Breast epithelium (tissue), 4 donors: ENCODE data around the gene FHAD1. TPM values are rescaled to one million over a fixed set of nuclear protein-coding genes. Genes with fewer than 3 reads are reported as not detected.

Experiments used
- DNase-seq, 2 donors: peaks; one replicate each; pipeline ENCODE4 v3.0.0-alpha.2; 2019; ENCODE audit warnings: low spot score in 2 of 2
- H3K27ac ChIP-seq, 2 donors: fragments of 200-600 bp; sonication (generic) in 1 of 2; one replicate each; pipeline ENCODE4 v1.5.1; 2016 to 2019; ENCODE audit warnings: mild to moderate bottlenecking in 1 of 2
- H3K27me3 ChIP-seq, 2 donors: fragments of 200-600 bp; sonication (generic) in 1 of 2; one replicate each; pipeline versions ENCODE4 v1.5.1 to v1.6.0; 2017 to 2019; ENCODE audit warnings: control low read depth in 1 of 2, mild to moderate bottlenecking in 1 of 2
- H3K36me3 ChIP-seq: fragments of 200-600 bp; one replicate; pipeline ENCODE4 v1.5.1; 2019
- H3K4me1 ChIP-seq, 2 donors: fragments of 200-600 bp; sonication (generic); one replicate each; pipeline ENCODE4 v1.5.1; 2016 to 2019; ENCODE audit warnings: control low read depth in 1 of 2
- H3K4me3 ChIP-seq, 3 donors: fragments of 200-600 bp; sonication (generic); 1 replicate in 2 of 3; 2 replicates in 1 of 3; pipeline ENCODE4 v1.5.1; 2016 to 2019; ENCODE audit warnings: mild to moderate bottlenecking in 3 of 3, moderate library complexity in 2 of 3
- H3K9me3 ChIP-seq, 2 donors: fragments of 200-600 bp; sonication (generic) in 1 of 2; one replicate each; pipeline ENCODE4 v1.5.1; 2016 to 2019; ENCODE audit warnings: control low read depth in 1 of 2
- POLR2A ChIP-seq: fragments of 450-650 bp; IDR thresholded peaks from one replicate; pipeline ENCODE4 v1.6.1; 2016; ENCODE audit warnings: antibody characterized with exemption, mild to moderate bottlenecking, moderate library complexity
- POLR2AphosphoS5 ChIP-seq, 3 donors: sonication (generic); formaldehyde crosslinking; IDR thresholded peaks; one replicate each; pipeline ENCODE4 v1.6.1; 2017; ENCODE audit warnings: antibody characterized with exemption in 3 of 3
- intact Hi-C: fragments of 100-400 bp; cut with DNase I; formaldehyde crosslinking; loops from one replicate; pipeline ENCODE4 v1.15.1; 2023; ENCODE audit warnings: low total_unique reads
- total RNA-seq, 3 donors: library from RNA; depleted of rRNA; stranded (reverse); fragments of >200 nt; gene quantifications; one replicate each; pipeline ENCODE4 v1.1.0, GENCODE V29; 2016
- TF ChIP-seq, protein P1 (sequence below), 3 donors: fragments of 450-650 bp; IDR thresholded peaks; one replicate each; pipeline ENCODE4 v1.5.1; 2016 to 2017; ENCODE audit warnings: antibody characterized with exemption in 3 of 3, mild to moderate bottlenecking in 3 of 3, moderate library complexity in 3 of 3

FHAD1 gene
- total RNA-seq, 3 donors from 2014 or later: 1.0 to 2.3 TPM; not detected in 1

DNA sequence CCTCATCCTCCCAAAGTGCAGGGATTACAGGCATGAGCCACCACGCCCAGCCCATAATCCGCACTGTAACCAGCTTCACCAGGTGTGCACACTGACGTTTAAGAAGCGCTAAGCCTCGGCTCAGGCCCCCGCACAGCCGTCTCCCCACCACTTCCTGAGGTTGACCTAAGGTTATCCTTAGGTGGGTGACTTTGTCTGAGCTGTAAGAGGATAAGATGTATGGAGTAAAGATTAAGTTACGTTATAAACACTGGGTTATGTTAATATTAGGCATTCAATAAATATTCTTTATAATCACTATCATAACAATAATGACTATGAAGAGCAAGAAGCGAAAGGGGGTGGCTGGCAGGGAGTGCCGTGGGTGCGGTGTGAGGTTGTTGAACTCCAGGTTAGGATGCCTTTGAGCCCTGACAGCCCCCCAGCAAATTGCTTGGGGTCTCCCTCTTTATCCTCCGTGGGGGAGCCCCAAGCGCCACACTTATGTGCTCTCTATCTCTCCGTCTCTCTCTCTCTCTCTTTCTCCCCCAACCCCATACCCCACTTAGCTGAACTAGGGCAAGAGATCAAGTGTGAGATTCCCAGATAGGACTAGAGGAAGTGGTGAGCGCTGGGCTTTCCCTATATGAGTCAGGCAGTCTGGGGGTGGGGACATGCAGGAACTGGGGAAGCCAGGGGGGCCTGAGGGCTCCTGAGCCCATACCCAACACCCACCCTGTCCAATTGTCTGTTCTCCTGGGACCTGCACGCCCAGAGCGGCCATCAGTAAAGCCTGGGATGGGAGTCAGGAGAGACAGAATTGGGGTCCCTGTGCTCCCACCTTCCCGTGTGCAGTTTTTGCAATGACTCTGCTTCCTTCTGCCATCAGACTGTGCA is 170.3 kb downstream of the FHAD1 start:
- no peak overlapping the region for H3K4me3 ChIP-seq
- TF ChIP-seq POLR2A (no peak), POLR2AphosphoS5 (IDR thresholded peaks at IDR 0.05) (no peak)
- TF ChIP-seq, protein P1, sequence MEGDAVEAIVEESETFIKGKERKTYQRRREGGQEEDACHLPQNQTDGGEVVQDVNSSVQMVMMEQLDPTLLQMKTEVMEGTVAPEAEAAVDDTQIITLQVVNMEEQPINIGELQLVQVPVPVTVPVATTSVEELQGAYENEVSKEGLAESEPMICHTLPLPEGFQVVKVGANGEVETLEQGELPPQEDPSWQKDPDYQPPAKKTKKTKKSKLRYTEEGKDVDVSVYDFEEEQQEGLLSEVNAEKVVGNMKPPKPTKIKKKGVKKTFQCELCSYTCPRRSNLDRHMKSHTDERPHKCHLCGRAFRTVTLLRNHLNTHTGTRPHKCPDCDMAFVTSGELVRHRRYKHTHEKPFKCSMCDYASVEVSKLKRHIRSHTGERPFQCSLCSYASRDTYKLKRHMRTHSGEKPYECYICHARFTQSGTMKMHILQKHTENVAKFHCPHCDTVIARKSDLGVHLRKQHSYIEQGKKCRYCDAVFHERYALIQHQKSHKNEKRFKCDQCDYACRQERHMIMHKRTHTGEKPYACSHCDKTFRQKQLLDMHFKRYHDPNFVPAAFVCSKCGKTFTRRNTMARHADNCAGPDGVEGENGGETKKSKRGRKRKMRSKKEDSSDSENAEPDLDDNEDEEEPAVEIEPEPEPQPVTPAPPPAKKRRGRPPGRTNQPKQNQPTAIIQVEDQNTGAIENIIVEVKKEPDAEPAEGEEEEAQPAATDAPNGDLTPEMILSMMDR (IDR thresholded peaks at IDR 0.05): no peak
- intact Hi-C loops: no loop called here

DNA sequence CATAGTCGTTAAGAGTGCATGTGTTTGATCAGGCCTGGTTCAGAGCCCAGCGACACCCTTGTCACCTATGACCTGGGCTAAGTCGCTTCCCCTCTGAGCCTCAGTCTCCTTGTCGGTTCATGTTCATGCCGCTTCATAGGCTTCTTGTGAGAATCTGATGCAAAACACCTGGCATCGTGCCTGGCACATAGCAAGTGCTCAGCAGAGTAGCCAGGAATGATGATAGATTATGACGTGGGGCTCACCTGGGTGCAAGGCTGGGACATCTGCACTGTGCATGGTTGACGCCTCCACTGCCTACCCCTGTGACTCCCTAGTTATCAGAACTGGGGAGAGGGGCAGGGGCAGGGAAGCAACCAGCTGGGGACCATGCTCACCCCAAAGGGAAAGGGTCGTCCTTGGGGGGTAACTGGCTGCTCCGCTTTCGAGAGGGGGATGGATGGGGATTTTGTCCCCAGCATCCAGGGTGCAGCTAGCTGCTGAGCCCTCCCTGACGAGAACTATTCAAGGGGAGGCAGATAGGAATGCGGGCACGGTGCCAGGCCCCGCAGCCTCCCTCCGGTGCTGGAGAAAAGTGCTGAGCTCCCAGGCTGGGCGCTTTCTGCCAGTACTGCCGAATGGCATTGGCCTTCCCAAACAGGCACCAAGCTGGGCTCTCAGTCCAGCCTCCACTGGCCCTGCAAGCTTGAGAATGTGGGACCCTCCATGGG is 171.9 kb downstream of the FHAD1 start:
- Histone ChIP-seq H3K9me3 (no peaks in the 10 kb centered on the region), H3K27me3 (no peaks in the 10 kb centered on the region), H3K27ac (no peak overlapping the region), H3K4me1 (no peaks in the 10 kb centered on the region), H3K36me3 (no peaks in the 10 kb centered on the region), H3K4me3 (no peak overlapping the region)
- TF ChIP-seq, protein P1 (IDR thresholded peaks at IDR 0.05): no peak
- TF ChIP-seq POLR2A (no peak), POLR2AphosphoS5 (IDR thresholded peaks at IDR 0.05) (no peak)
- intact Hi-C loops: no loop called here
- DNase-seq: no peak

More for the DNA sequence above, 170.3 kb downstream of the FHAD1 start:
- no peaks in the 10 kb centered on the region for H3K36me3 ChIP-seq
- H3K27ac ChIP-seq: peak overlapping the region; percentile 48 to 64
- H3K9me3 ChIP-seq: no peaks in the 10 kb centered on the region
- no peak for DNase-seq
- H3K4me1 ChIP-seq: no peaks in the 10 kb centered on the region
- H3K27me3 ChIP-seq: no peaks in the 10 kb centered on the region

DNA sequence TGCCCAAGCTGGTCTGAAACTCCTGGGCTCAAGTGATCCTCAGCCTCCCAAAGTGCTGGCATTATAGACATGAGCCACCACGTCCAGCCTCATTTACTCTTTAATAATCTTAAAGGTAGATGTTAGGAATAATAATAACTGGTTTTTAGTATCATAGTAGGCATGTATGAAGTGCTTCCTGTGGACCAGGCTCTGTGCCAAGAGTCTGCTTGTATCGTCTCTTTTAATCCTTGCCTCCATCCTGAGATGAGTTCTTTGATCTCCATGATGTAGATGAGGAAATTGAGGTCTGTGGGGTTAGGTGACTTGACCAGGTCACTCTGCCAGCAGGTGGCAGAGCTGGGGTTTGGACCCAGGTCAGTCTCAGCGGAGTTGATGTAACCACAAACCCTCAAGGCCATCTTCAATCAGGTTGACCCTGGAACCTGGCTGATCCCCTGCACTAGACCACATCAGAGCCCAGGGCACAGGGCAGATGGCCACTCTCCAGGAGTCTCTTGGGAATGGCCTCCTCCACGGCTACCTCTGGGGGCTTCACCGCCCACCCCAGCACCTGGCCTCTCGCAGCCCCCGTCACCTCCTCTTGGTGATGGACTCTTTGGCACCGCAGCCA is 173.9 kb downstream of the FHAD1 start:
- DNase-seq: no peak
- Histone ChIP-seq H3K27me3 (no peaks in the 10 kb centered on the region), H3K9me3 (no peaks in the 10 kb centered on the region), H3K4me1 (no peaks in the 10 kb centered on the region), H3K27ac (no peak overlapping the region), H3K36me3 (no peaks in the 10 kb centered on the region), H3K4me3 (no peak overlapping the region)
- TF ChIP-seq, protein P1 (IDR thresholded peaks at IDR 0.05): no peak
- TF ChIP-seq POLR2A (no peak), POLR2AphosphoS5 (IDR thresholded peaks at IDR 0.05) (no peak)
- intact Hi-C loops: loop anchor here (10.0 kb wide), 1 partner anchor 286 kb away; no protein-coding TSS in a partner anchor

DNA sequence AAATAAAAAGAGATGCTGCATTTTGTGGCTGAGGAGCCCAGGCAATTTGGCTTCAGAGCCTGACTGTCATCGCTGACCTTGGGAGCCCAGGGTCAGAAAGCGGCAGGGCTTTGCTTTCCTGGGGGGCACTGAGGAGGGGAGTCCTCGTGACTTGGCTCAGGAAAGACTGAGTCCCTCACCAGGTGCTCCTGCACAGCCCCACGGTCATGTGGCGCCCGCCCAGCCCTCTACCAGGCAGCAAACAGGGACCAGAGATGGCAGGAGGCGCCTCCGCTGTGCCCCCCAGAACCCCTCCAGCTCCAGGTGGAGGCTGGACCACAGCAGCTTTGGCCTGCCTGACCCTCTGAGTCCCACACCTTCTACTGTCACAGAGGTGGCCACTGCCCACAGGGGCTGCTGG is 175.8 kb downstream of the FHAD1 start:
- intact Hi-C loops: loop anchor here (10.0 kb wide), 1 partner anchor 288 kb away; no protein-coding TSS in a partner anchor
- no peaks in the 10 kb centered on the region for H3K27me3 ChIP-seq
- no peak overlapping the region for H3K4me3 ChIP-seq
- no peaks in the 10 kb centered on the region for H3K4me1 ChIP-seq
- no peaks in the 10 kb centered on the region for H3K9me3 ChIP-seq
- no peaks in the 10 kb centered on the region for H3K36me3 ChIP-seq
- TF ChIP-seq, protein P1 (IDR thresholded peaks at IDR 0.05): no peak
- no peak for TF ChIP-seq POLR2A
- no peak for TF ChIP-seq POLR2AphosphoS5 (IDR thresholded peaks at IDR 0.05)
- no peak for DNase-seq
- H3K27ac ChIP-seq: no peak overlapping the region
